Hematopoietic multipotent progenitor cell treated with erythropoietin and hydrocortisone succinate and interleukin-3 and kit ligand, for 6 days (in vitro differentiated cells): ENCODE results near the gene VCL.
"Not testable (repeated sequence)": the region's sequence is repeated elsewhere in the genome, so short reads cannot be mapped to it uniquely, and the experiment has no call there.

Experiments
- DNase-seq: peaks from one replicate; pipeline ENCODE4 v3.0.0-alpha.2; 2015

VCL gene

DNA sequence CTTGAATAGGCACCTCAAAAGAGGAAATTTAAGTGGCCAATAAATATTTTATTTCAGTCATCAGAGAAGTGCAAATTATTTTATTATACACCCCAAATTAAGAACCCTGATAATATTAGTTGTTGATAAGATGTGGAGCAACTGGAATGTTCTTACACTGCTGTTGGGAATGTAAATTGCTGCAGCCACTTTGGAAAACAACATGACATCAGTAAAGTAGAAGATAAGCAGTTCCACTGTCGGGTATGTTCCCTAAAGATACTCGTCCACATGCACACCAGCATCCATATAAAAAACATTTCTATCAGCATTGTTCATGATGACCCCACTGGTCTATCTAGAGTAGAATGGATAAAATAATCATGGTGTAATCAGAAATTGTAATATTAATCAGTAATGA lies 46.5 kb downstream of the VCL start:
- no peak for DNase-seq

GRCh38 chr10:74047304-74047703 lies 49.4 kb downstream of the VCL start:
- DNase-seq, result no peak

DNA sequence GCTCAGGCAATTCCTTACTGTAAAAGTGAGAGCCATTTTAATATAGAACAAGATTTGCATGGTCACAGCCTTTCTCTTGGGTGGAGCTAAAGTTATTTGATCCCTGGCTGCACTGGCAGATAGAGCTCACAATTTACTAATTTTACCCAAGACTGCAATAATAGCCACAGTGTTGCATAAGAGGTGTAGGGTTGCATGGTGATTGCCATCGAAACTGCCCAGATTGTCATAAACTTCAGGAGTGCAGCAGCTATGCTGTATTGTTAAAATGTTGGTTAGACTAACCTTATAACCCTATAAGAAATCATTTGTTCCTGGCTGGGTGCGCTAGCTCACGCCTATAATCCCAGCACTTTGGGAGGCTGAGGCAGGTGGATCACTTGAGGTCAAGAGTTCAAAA lies 50.0 kb downstream of the VCL start:
- DNase-seq, result peak; percentile 58

- DNase-seq, result no peak
These were observed 50.5 kb downstream of the VCL start for GRCh38 chr10:74048433-74048832.

- DNase-seq, result no peak
These were observed 52.0 kb downstream of the VCL start for GRCh38 chr10:74049955-74050354.

- no peak for DNase-seq
These were observed 52.7 kb downstream of the VCL start for GRCh38 chr10:74050653-74051052.

GRCh38 chr10:74051736-74052342 lies 53.9 kb downstream of the VCL start:
- DNase-seq, result peak; percentile 40

DNA sequence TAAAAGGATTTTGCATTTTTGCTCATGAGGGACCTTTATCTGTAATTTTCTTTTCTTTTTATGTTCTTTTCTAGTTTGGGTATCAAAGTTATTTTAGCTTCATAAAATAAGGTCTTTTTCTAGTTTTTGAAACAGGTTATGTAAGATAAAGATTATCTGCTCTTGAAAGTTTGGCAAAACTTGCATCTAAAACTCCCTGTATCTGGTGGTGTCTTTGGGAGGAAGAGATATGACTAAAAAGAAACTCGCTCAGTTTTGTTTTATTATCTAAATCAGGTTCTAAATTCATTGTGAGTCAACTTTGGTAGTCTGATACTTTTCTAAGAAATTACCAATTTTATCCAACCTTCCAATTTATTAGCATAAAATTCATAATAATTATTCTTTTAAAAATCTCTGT lies 55.1 kb downstream of the VCL start:
- peak; percentile 51 for DNase-seq

DNA sequence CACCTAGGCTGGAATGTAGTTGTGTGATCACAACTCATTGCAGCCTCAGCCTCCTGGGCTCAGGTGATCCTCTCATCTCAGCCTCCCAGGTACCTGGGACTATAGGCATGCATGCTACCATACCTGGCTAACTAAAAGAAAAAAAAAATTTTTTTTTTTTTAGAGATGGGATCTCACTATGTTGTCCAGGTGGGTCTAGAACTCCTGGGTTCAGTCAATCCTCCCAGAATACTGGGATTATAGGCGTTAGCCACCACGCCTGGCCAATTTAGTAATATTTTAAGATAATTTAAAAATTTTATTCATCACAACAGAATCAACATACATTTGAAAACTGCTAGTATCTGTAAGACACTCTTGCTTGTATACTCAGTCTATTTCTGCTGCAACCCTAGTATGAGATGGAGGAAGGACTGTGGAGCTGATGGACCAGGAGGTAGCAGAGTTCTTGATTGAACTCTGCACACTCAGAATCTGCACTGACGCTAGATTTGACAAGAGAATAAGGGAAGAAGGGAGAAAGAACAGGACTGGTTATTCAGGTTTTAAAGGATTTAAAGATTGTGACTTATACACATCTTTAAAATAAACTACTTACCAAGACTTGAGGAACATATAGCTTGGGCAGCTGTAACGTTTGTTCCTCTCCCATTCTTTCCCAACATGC lies 57.6 kb downstream of the VCL start:
- no peak for DNase-seq

DNA sequence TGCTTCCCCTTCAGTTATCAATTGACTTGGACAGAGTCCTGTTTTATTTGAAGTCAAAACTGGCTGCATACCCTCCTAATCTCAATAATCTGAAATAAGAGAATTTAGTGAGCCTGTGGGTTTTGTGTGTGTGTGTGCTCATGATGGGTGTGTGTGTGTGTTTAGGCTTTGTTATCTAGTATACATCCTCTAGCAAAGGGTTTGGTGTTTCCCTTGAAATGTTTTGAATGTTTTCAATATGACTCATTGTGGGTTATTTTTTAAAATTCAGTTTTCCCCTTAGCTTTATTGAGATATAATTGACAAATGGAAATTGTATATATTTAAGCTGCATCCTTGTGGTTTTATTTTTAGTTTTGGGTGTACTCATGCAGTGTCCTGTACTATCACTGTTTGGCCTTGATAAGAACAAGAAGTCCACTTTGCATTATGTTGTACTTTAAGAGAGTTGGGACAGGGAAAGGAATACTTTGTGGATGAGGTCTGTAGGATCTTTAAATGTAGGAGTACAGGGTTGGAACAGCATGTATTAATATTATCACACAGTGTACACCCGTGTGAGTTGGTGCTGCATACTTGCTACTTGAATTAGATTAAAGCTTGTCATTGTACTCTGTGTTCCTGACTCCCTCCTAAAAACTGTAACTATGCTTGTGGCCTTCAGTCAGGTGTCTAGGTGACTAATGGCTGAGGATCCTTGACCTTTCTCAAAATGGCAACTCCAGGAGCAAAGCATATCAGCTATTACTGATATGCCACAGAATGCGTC lies 58.3 kb downstream of the VCL start:
- DNase-seq, result peak; percentile 72

DNA sequence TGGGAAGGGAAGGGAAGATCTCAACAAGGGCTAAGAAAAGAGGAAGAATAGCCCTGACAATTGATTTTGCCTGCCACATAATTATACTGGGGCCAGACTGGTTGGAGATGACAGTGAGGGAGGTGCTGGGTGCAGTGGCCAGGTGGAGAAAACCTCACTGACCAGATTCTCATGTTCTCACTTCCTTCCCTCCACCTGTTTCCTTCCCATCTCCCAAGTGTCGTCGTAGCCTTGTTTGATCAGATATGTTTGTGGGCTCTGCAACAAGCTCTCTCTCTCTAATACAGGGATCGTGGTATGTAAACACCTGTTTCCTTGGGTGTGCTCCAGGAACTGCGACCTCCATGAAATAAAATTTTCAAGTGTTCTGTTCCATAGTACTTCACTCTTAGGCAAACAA lies 60.2 kb downstream of the VCL start:
- DNase-seq, result no peak

DNA sequence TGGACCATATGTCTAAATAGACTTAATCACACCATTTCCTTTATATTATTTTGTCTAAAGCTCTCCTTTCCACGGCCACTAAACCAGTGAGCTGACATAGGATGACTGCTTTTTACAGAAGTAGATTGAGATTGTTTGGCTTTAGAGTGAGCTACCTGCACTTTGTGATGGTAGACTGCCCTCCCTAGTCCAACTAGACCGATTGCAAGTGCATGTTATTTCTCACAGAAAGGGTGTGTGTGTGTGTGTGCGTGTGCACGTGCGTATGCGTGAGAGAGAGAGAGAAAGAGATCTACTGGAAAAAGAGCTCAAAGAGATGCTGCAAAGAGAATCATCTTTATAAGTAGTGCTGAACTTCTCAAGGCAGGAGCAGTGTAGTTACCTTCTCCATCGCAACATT lies 60.7 kb downstream of the VCL start:
- peak; percentile 55 for DNase-seq

DNA sequence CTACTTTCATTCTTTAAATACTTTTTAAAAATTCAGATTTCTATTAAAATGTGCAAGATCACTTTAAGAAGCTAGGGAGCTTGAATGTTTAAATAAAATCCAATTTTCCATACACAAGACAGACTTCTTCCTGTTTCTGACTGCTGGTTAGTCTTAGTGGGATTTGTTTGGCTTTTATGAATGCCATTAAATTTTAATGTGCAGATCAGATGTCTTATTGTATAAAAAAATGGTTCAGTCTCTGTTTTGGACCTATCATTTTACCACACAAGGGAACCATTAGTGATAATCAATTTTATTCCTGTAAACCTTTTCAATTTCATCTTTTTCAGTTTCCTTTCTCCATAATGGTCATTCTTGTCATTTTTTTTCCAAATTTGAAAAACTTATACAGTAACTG lies 63.2 kb downstream of the VCL start:
- DNase-seq, result no peak

DNA sequence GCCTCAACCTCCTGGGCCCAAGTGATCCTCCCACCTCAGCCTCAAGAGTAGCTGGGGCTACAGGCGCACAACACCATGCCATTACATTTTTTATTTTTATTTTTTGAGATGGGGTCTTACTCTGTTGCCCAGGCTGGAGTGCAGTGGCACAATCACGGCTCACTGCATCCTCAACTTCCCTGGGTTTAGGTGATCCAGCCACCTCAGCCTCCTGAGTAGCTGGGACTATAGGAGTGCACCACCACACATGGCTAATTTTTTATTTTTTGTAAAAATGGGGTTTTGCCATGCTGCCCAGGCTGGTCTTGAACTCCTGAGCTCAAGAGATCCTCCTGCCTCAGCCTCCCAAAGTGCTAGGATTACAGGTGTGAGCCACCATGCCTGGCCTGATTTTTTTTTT lies 64.1 kb downstream of the VCL start:
- DNase-seq, result not testable (repeated sequence)

- peak; percentile 15 for DNase-seq
These were observed 65.3 kb downstream of the VCL start for GRCh38 chr10:74063256-74063655.

DNA sequence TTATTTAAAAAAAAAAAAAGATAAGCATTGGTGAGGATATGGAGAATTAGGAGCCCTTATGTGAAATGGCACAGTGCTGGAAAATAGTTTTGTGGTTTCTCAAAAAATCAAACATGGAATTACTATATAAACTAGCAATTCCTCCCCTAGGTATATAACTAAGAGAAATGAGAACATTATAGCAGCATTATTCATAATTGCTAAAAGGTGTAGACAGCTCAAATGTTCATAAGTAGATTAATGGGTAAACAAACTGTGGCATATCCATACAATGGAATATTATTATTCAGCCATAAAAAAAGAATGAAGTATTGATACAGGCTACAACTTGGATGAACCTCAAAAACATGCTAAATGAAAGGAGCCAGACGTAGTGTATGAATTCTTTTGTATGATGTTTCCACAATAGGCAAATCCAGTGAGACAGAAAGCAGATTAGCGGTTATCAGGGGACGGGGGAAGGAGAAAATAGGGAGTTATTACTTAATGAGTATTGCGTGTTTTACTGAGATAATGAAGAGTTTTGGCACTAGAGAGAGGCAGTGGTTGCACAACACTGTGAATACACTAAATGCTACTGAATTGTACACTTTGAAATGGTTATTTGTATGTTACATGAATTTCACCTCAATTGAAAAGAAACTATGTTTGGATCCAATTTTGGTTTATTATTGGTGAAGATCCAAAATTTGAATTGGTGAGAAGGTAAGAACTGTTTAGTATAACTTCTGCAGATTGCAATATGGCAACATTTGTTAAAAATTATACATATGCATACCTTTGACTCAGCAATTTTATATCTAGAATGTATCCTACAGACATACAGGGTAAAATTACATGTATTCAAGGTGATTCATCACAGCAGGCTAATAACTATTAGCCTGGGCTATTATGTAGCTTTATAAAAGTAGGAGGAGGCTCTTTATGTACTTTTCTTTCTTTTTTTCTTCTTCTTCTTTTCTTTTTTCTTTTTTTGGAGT lies 69.7 kb downstream of the VCL start:
- DNase-seq, result peak; percentile 93

- no peak for DNase-seq
These were observed 73.2 kb downstream of the VCL start for GRCh38 chr10:74071157-74071556.

DNA sequence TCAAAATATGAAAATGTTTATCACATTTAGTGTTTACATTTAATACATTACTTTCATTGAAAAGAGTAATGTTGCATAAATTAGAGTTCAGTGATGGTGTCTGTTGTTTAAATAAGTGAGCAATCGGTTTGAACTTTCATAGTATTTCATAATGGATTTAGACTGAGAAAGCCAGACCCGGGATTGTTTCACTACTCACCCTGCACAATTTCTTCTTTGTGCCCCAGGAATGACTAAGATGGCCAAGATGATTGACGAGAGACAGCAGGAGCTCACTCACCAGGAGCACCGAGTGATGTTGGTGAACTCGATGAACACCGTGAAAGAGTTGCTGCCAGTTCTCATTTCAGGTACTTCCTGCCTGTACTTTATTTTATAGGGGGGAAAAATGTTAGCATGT lies 74.6 kb downstream of the VCL start:
- DNase-seq, result no peak

GRCh38 chr10:74075906-74076305 lies 78.0 kb downstream of the VCL start:
- no peak for DNase-seq

DNA sequence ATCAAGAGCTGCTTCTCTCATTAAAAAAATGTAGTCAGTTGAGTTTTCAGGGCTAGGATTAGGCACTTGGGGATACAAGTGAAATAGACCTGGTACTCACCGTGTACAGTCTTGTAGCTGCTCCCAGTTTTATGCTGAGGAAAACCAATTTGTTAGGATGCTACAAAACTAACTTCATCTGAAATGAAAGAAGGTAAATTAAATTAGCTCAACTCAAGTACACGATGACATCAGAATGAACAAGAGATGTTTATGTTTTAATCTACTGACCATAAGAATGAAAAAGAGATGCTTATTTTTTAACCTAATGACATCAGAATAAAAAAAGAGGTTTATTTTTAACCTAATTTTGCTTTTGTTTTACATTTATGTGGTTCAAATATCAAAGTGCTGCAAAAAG lies 79.0 kb downstream of the VCL start:
- DNase-seq, result no peak

- DNase-seq, result no peak
These were observed 79.5 kb downstream of the VCL start for GRCh38 chr10:74077416-74077815.

- DNase-seq, result peak; percentile 24
These were observed 80.1 kb downstream of the VCL start for GRCh38 chr10:74078037-74078436.
